Subcutaneous abdominal adipose tissue (tissue), 5 donors: Measurements from ENCODE around the gene RTF1.
"Not testable (repeated sequence)": the region's sequence is repeated elsewhere in the genome, so short reads cannot be mapped to it uniquely, and the experiment has no call there.

Experiments used
- H3K27ac ChIP-seq: one replicate; pipeline ENCODE4 v1.7.0; 2013; ENCODE audit warnings: low read depth, mild to moderate bottlenecking, inconsistent platforms, low read length, moderate library complexity
- H3K27me3 ChIP-seq, 5 donors: one replicate each; pipeline ENCODE4 v1.7.0; 2013; ENCODE audit warnings: low read length in 5 of 5, inconsistent platforms in 1 of 5; ENCODE audit not compliant: control insufficient read depth in 5 of 5, insufficient read depth in 4 of 5
- H3K36me3 ChIP-seq, 5 donors: one replicate each; pipeline ENCODE4 v1.7.0; 2013; ENCODE audit warnings: low read length in 5 of 5; ENCODE audit not compliant: control insufficient read depth in 5 of 5, insufficient read depth in 5 of 5
- H3K4me1 ChIP-seq, 5 donors: one replicate each; pipeline ENCODE4 v1.7.0; 2013; ENCODE audit warnings: low read length in 5 of 5, mild to moderate bottlenecking in 3 of 5, moderate library complexity in 1 of 5; ENCODE audit not compliant: control insufficient read depth in 5 of 5, insufficient read depth in 5 of 5
- H3K4me3 ChIP-seq, 5 donors: one replicate each; pipeline ENCODE4 v1.7.0; 2013; ENCODE audit warnings: low read length in 5 of 5, low read depth in 1 of 5
- H3K9ac ChIP-seq, 5 donors: one replicate each; pipeline ENCODE4 v1.7.0; 2013; ENCODE audit warnings: low read length in 5 of 5, mild to moderate bottlenecking in 4 of 5, moderate library complexity in 3 of 5
- H3K9me3 ChIP-seq, 5 donors: one replicate each; pipeline ENCODE4 v1.7.0; 2013; ENCODE audit warnings: low read length in 5 of 5; ENCODE audit not compliant: control insufficient read depth in 5 of 5
- donor health status: healthy.
- donor health status: healthy.
- donor health status: healthy.
- donor health status: healthy.
- donor health status: healthy.

Gene RTF1

DNA sequence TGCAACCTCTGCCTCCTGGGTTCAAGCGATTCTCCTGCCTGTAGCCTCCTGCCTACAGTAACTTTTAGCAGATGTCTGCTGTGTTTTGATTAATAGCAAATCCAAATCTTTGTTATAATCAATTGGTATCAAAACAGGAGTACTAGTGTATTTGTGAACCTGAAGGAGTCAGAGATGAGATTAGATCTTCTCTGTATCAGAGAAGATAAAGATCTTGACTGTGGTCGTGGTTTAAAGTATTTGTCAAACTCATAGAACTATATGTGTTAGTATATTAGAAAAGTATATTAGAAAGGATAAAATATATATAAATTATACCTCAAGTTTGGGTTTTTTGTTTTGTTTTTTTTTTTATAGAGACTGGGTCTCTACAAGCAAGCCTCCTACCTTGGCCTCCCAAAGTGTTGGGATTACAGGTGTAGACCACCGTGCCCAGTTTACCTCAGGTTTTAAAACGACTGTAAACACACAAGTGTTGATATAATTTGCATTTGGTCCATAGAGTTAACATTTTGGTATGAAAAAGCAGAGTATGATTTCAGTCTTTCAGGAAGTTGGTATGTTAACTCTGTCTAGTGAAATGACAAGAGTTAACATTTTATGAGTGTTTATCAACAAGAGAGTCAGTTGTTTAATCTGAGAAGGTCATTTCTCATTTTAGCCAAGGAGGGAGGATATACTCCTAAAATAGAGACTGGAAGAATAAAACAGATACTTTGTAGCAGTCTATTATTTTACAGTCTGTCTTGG, 18.3 kb downstream of the RTF1 start:
- Histone ChIP-seq H3K4me3 (no peak overlapping the region), H3K4me1 (no peaks in the 10 kb centered on the region), H3K9ac (no peak overlapping the region), H3K27ac (no peak overlapping the region), H3K9me3 (no peaks in the 10 kb centered on the region), H3K27me3 (no peaks in the 10 kb centered on the region), H3K36me3 (peaks cover 2 to 17% (median 11%) of the 10 kb centered on the region in 5 donors)

DNA sequence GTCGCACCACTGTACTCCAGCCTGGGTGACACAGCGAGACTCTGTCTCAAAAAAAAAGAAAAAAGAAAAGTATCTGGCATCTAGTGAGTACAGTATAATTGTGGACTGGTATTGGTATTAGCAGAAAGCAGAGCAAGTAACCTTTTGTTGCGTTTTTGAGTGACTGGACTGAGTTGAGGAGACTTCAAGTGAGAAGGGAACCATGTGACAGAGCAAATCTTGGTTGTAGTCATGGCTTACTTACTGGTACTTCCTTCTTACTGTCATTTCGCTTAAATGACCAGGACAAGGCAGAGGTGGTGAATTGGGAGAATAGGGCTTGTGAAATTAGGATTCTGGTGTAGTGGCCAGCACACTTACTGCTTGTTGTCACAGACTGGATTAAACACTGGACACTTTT, 20.6 kb downstream of the RTF1 start:
- H3K27me3 ChIP-seq: no peaks in the 10 kb centered on the region

DNA sequence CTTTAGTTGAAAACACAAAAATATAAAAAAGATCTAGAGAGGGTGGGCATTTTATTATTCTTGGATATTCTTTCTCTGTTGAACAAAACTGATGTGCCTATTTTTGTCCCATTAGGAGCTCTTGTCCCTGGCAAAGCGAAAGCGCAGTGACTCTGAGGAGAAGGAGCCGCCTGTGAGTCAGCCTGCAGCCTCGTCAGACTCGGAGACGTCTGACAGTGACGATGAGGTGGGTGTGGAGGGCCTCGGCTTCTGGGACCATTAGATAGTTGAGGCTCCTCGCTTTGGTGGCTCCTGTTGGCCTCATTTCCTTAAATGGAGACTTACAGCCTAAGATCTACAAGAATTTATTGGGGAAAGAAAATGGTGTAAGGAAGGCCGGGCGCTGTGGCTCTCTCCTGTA, 21.3 kb downstream of the RTF1 start:
- peaks cover 9 to 29% (median 17%) of the 10 kb centered on the region in 5 donors for H3K36me3 ChIP-seq
- H3K27ac ChIP-seq: no peak overlapping the region
- no peaks in the 10 kb centered on the region for H3K4me1 ChIP-seq
- no peaks in the 10 kb centered on the region for H3K27me3 ChIP-seq
- no peak overlapping the region for H3K4me3 ChIP-seq
- no peak overlapping the region for H3K9ac ChIP-seq
- no peaks in the 10 kb centered on the region for H3K9me3 ChIP-seq

More for the DNA sequence above, 20.6 kb downstream of the RTF1 start:
- H3K4me3 ChIP-seq: no peak overlapping the region
- H3K4me1 ChIP-seq: no peaks in the 10 kb centered on the region
- H3K36me3 ChIP-seq: peaks cover 9 to 27% (median 17%) of the 10 kb centered on the region in 5 donors
- no peaks in the 10 kb centered on the region for H3K9me3 ChIP-seq
- no peak overlapping the region for H3K27ac ChIP-seq
- H3K9ac ChIP-seq: no peak overlapping the region

DNA sequence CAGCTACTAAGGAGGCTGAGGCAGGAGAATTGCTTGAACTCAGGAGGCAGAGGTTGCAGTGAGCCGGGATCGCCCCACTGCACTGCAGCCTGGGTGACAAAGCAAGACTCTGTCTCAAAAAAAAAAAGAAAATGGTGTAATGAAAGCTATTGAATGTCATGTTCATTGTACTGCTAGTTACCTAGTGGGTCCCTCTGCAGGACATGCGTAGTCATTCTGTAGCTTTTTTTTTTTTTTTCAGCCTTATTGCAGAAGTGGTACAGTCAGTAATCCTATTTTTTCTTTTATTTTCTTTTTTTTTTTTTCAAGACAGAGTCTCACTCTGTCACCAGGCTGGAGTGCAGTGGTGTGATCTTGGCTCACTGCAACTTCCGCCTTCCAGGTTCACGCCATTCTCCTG, 21.9 kb downstream of the RTF1 start:
- not testable (repeated sequence) for H3K27me3 ChIP-seq, H3K27ac ChIP-seq, H3K4me3 ChIP-seq, H3K9me3 ChIP-seq, H3K4me1 ChIP-seq, H3K9ac ChIP-seq
- H3K36me3 ChIP-seq: peaks cover 9 to 29% (median 17%) of the 10 kb centered on the region in 5 donors

DNA sequence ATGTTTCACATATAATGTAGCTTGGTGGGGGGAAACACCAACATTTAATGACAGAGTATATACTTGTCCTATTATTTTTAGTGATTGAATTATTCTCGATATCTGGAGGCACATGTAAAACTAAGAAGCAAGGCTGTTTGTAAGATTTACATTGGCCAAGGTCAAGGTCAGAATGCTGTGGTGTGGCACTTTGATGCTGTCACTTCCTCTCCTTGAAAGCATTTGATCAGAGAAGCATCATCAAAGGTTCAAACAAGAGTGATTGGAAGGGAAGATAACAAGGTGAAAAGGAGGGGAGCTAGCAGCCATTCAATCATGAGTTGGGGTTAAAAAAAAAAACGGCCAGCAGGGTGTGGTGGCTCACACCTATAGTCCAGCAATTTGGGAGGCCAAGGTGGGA, 26.4 kb downstream of the RTF1 start:
- peaks cover 13 to 30% (median 17%) of the 10 kb centered on the region in 5 donors for H3K36me3 ChIP-seq
- H3K9ac ChIP-seq: no peak overlapping the region
- no peak overlapping the region for H3K27ac ChIP-seq
- no peak overlapping the region for H3K4me3 ChIP-seq
- peaks cover 0 to 4% (median 0%) of the 10 kb centered on the region in 5 donors for H3K4me1 ChIP-seq
- no peaks in the 10 kb centered on the region for H3K9me3 ChIP-seq
- no peaks in the 10 kb centered on the region for H3K27me3 ChIP-seq

DNA sequence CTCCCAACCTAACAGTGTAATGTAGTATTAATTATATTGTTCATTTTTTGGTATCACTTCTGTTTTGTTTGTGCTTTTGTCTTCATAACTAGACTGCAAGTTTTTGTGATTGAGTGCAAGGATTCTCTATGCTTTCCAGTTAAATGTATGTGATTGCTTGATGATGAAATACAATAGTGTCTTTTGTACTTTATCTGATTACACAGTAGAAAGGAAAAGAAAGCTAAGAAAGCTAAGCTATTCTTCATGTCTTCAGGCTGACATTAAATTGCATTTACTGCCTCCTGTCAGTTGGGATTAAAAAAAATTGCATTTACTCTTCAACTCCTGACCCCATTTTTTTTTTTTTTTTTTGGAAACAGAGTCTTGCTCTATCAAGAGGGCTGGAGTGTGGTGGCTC, 28.5 kb downstream of the RTF1 start:
- no peak overlapping the region for H3K27ac ChIP-seq
- H3K27me3 ChIP-seq: no peaks in the 10 kb centered on the region
- H3K9me3 ChIP-seq: no peaks in the 10 kb centered on the region
- peaks cover 6 to 17% (median 7%) of the 10 kb centered on the region in 5 donors for H3K36me3 ChIP-seq
- H3K4me1 ChIP-seq: peaks cover 0 to 4% (median 0%) of the 10 kb centered on the region in 5 donors
- no peak overlapping the region for H3K4me3 ChIP-seq
- peak overlapping the region in 1 of 5 donors; percentile 16 for H3K9ac ChIP-seq

DNA sequence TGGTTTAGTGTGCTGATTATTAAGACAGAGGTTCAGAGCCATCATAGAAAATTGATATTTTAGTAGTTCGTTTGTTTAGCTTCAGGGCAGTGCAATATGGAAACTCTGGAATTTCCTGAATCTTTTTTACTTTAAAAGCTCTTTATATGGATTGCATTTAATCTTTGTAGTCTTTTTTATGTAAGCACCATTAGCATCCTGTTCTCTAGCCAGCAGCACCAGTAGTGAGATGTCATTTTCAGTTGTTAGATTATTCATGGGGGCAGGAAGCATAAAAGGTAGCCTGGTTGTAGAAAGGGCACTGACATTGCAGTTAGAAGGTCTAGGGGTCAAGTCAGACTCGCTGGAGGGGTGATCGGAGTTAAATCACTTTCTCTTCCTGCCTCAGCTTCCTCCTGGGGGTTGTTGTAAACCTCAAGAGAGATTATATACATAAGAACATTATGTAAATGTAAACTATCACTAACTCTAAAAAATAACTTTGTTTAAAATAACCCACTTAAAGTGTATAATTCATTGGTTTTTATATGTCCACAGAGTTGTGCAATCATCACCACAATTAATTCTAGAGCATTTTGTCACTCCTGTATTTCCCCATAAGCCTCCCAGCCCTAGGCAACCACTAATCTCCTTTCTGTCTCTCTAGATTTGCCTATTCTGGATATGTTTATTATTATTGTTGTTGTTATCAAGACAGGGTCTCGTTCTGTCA, 45.3 kb downstream of the RTF1 start:
- no peak overlapping the region for H3K9ac ChIP-seq
- no peaks in the 10 kb centered on the region for H3K9me3 ChIP-seq
- H3K27me3 ChIP-seq: no peaks in the 10 kb centered on the region
- peaks cover 28 to 54% (median 38%) of the 10 kb centered on the region in 5 donors for H3K36me3 ChIP-seq
- H3K27ac ChIP-seq: no peak overlapping the region
- H3K4me1 ChIP-seq: no peaks in the 10 kb centered on the region
- no peak overlapping the region for H3K4me3 ChIP-seq

DNA sequence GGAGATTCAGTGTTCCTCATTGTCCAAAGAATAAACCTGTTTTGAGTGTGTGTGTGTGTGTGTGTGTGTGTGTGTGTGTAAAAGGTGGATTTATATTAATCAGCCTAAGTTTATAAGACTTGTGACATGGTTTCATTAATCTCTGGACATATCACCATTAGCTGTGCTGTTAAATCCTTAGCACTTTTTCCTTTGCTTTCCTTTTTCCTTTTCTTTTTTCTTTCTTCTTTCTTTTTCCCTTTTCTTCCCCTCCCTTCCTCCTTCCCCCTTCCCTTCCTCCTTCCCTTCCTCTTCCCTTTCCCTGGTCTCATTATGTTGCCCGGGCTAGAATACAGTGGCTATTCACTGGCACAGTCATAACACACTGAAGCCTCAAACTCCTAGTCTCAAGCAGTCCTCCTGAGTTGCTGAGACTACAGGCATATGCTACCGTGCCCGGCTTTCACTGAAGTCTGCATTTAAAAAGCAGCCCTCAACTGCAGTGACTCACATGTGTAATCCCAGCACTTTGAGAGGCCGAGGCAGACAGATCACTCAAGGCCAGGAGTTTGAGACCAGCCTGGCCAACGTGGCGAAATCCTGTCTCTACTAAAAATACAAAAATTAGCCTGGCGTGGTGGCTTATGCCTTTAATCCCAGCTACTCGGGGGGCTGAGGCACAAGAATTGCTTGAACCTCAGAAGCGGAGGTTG, 48.1 kb downstream of the RTF1 start:
- no peak overlapping the region for H3K27ac ChIP-seq
- H3K4me1 ChIP-seq: no peaks in the 10 kb centered on the region
- H3K36me3 ChIP-seq: peaks cover 26 to 56% (median 40%) of the 10 kb centered on the region in 5 donors
- H3K27me3 ChIP-seq: no peaks in the 10 kb centered on the region
- H3K9ac ChIP-seq: no peak overlapping the region
- H3K9me3 ChIP-seq: no peaks in the 10 kb centered on the region
- no peak overlapping the region for H3K4me3 ChIP-seq

DNA sequence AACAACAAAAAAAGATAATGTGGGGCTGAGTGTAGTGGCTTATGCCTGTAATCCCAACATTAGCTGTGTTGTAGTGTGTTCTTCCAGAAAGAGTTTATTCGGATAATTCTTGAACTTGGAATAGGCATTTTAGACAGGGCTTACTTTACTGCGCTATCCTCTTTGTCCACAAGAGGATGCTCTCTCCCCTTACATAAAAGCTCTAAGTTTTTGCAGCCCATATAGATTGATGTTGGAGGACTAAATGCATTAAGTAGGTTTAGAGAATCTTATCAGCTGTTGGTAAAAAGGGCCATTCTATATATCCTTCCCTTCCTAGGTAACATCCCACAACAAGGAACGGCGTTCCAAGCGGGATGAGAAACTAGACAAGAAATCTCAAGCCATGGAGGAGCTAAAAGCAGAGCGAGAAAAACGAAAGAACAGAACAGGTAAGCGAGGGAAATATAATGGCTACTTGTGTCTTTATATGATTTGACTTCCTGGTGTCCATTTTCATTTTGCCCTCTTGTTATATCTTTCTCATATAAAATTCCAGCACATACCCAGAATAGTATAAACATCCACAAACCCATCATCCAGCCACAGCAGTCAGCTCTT, 49.0 kb downstream of the RTF1 start:
- no peak overlapping the region for H3K4me3 ChIP-seq
- no peaks in the 10 kb centered on the region for H3K9me3 ChIP-seq
- no peaks in the 10 kb centered on the region for H3K4me1 ChIP-seq
- H3K36me3 ChIP-seq: peaks cover 30 to 64% (median 46%) of the 10 kb centered on the region in 5 donors
- H3K27me3 ChIP-seq: no peaks in the 10 kb centered on the region
- H3K9ac ChIP-seq: no peak overlapping the region
- no peak overlapping the region for H3K27ac ChIP-seq
